Forelimb muscle (tissue), 1 donor: ENCODE measurements around the gene CACNA1G. TPM values are rescaled to one million over a fixed set of nuclear protein-coding genes. Genes with fewer than 3 reads are reported as not detected.

Source experiments
- DNase-seq: peaks from one replicate; pipeline ENCODE4 v3.0.0-alpha.2; 2013; ENCODE audit warnings: low read depth
- polyA plus RNA-seq: library from polyadenylated mRNA; unstranded; fragments of 120-200 nt; gene quantifications from one replicate; pipeline ENCODE4 v1.2.1, GENCODE V29; 2013; ENCODE audit not compliant: insufficient read length

The CACNA1G gene
- polyA plus RNA-seq, 1 donor, result 6.6 TPM

- DNase-seq, result no peak
Observed at GRCh38 chr17:50547736-50548083, 12.8 kb upstream of the CACNA1G start.

- no peak for DNase-seq
Observed at GRCh38 chr17:50548831-50549230, 11.7 kb upstream of the CACNA1G start.

GRCh38 chr17:50549256-50549941 lies 11.1 kb upstream of the CACNA1G start:
- no peak for DNase-seq

GRCh38 chr17:50549969-50550368 lies 10.5 kb upstream of the CACNA1G start:
- DNase-seq, result no peak

- DNase-seq, result no peak
Observed at GRCh38 chr17:50550661-50551432, 9.7 kb upstream of the CACNA1G start.

GRCh38 chr17:50551433-50551815 lies 9.1 kb upstream of the CACNA1G start:
- no peak for DNase-seq

GRCh38 chr17:50551884-50552283 lies 8.6 kb upstream of the CACNA1G start:
- no peak for DNase-seq

GRCh38 chr17:50554201-50554600 lies 6.3 kb upstream of the CACNA1G start:
- no peak for DNase-seq

- DNase-seq, result no peak
Observed at GRCh38 chr17:50556803-50557202, 3.7 kb upstream of the CACNA1G start.

- DNase-seq, result no peak
Observed at GRCh38 chr17:50557630-50558029, 2.9 kb upstream of the CACNA1G start.

GRCh38 chr17:50558091-50558490 lies 2.4 kb upstream of the CACNA1G start:
- no peak for DNase-seq

- no peak for DNase-seq
Observed at GRCh38 chr17:50558581-50558940, 2.0 kb upstream of the CACNA1G start.

GRCh38 chr17:50558941-50559614 lies 1.4 kb upstream of the CACNA1G start:
- no peak for DNase-seq

GRCh38 chr17:50559674-50560184 lies 786 bp upstream of the CACNA1G start:
- DNase-seq, result no peak

GRCh38 chr17:50560931-50561745 lies 623 bp downstream of the CACNA1G start:
- no peak for DNase-seq

- no peak for DNase-seq
Observed at GRCh38 chr17:50561746-50562141, 1.2 kb downstream of the CACNA1G start.

GRCh38 chr17:50562242-50563091 lies 2.0 kb downstream of the CACNA1G start:
- no peak for DNase-seq

- DNase-seq, result no peak
Observed at GRCh38 chr17:50563092-50563511, 2.6 kb downstream of the CACNA1G start.

GRCh38 chr17:50564916-50565315 lies 4.4 kb downstream of the CACNA1G start:
- no peak for DNase-seq

- no peak for DNase-seq
Observed at GRCh38 chr17:50565402-50566350, 5.2 kb downstream of the CACNA1G start.
